Activated T-cell treated with anti-CD3 and anti-CD28 coated beads, Interleukin-2, amount 50 U/mL, for 1 hour (primary cell): ENCODE measurements around the gene GPR17.

ENCODE experiments used
- DNase-seq: peaks from one replicate; pipeline ENCODE4 v3.0.0-alpha.2; 2020

Gene GPR17

GRCh38 chr2:127698553-127699355, 52.8 kb downstream of the GPR17 start:
- no peak for DNase-seq

DNA sequence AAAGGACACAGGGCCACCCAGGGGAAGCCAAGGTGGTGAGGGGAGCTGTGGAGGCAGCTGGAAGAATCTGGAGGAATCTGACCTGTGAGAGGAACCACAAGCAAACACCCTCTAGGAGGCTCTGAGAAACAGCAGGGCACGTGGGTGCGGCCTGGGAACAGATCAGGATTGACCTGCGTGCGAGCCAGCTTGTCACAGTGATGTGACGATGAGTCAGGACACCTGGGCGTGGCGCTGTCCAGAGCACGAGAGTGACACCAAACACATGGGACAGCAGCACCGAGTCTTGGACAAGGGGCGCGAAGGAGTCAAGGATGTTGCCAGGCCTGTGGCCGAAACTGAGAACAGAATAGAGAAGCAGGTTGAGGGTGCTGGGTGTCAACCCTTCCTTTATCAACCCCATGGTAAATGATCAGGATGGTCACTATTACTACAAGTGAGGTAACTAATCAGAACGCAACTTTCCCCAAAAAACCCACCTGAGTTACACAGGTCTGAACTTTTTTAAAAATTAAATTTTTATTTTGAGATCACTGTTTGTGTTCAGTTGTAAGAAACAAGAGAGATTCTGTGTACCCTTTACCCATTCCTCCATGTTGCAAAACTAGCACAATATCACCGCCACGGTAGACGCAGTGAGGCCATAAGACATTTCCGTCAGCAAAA, 54.7 kb downstream of the GPR17 start:
- no peak for DNase-seq

- peak; percentile 90 for DNase-seq
Measured at GRCh38 chr2:127701193-127701650, 55.3 kb downstream of the GPR17 start, which contains the start of gene SFT2D3. Gene SFT2D3 (plus strand): TSS chr2:127701497. CDS start chr2:127701529, 32 bp downstream.

- DNase-seq, result peak; percentile 87
Measured at GRCh38 chr2:127701651-127702394, 55.9 kb downstream of the GPR17 start.
